WTC11 (cell line): ENCODE measurements around the gene CPEB1. TPM values are rescaled to one million over a fixed set of nuclear protein-coding genes. Genes with fewer than 3 reads are reported as not detected.
A peak's percentile ranks its signal among the peaks of the same experiment; 100 is the strongest.

Source experiments
- AFF4 ChIP-seq: sonication (generic); formaldehyde crosslinking; IDR thresholded peaks from 2 replicates; pipeline ENCODE4 v1.8.1; 2023; ENCODE audit warnings: mild to moderate bottlenecking, missing genetic modification reagents, borderline replicate concordance
- ELF4 ChIP-seq: sonication (generic); formaldehyde crosslinking; IDR thresholded peaks from 2 replicates; pipeline ENCODE4 v1.8.1; 2022; ENCODE audit warnings: low read depth, mild to moderate bottlenecking, moderate library complexity, missing genetic modification reagents
- ESRRA ChIP-seq: sonication (generic); formaldehyde crosslinking; IDR thresholded peaks from 2 replicates; pipeline ENCODE4 v1.8.1; 2022; ENCODE audit warnings: mild to moderate bottlenecking, missing genetic modification reagents, borderline replicate concordance
- ETV6 ChIP-seq: sonication (generic); formaldehyde crosslinking; IDR thresholded peaks from 2 replicates; pipeline ENCODE4 v1.8.1; 2022; ENCODE audit warnings: mild to moderate bottlenecking, missing genetic modification reagents
- GRHL2 ChIP-seq: fragments of 250-450 bp; sonication (Bioruptor Pico); IDR thresholded peaks from 2 replicates; pipeline ENCODE4 v1.8.0; 2022; ENCODE audit warnings: mild to moderate bottlenecking, moderate library complexity; ENCODE audit not compliant: insufficient replicate concordance, severe bottlenecking
- MLX ChIP-seq: sonication (generic); formaldehyde crosslinking; IDR thresholded peaks from 2 replicates; pipeline ENCODE4 v1.8.1; 2023; ENCODE audit warnings: mild to moderate bottlenecking, missing genetic modification reagents, moderate library complexity
- MYBL2 ChIP-seq: sonication (generic); formaldehyde crosslinking; IDR thresholded peaks from 2 replicates; pipeline ENCODE4 v1.8.1; 2023; ENCODE audit warnings: mild to moderate bottlenecking, moderate library complexity, missing genetic modification reagents
- OVOL2 ChIP-seq: fragments of 250-450 bp; sonication (Bioruptor Pico); IDR thresholded peaks from 2 replicates; pipeline ENCODE4 v1.9.0; 2021; ENCODE audit warnings: mild to moderate bottlenecking, borderline replicate concordance
- PRDM15 ChIP-seq: sonication (generic); formaldehyde crosslinking; IDR thresholded peaks from 2 replicates; pipeline ENCODE4 v1.8.0; 2022; ENCODE audit warnings: missing genetic modification reagents
- RELA ChIP-seq: sonication (generic); formaldehyde crosslinking; IDR thresholded peaks from 2 replicates; pipeline ENCODE4 v1.8.1; 2022; ENCODE audit warnings: missing genetic modification reagents, mild to moderate bottlenecking, borderline replicate concordance
- TP53 ChIP-seq: sonication (generic); formaldehyde crosslinking; IDR thresholded peaks from 2 replicates; pipeline ENCODE4 v1.8.1; 2023; ENCODE audit warnings: mild to moderate bottlenecking, missing genetic modification reagents
- ZMAT4 ChIP-seq: fragments of 250-450 bp; sonication (Bioruptor Pico); IDR thresholded peaks from 2 replicates; pipeline ENCODE4 v1.9.0; 2021; ENCODE audit warnings: mild to moderate bottlenecking
- ZNF138 ChIP-seq: sonication (generic); formaldehyde crosslinking; conservative IDR thresholded peaks from 2 replicates; pipeline ENCODE4 v1.8.1; 2022; ENCODE audit warnings: mild to moderate bottlenecking, moderate library complexity, missing genetic modification reagents
- ZNF263 ChIP-seq: sonication (generic); formaldehyde crosslinking; IDR thresholded peaks from 2 replicates; pipeline ENCODE4 v1.8.1; 2022; ENCODE audit warnings: low read depth, mild to moderate bottlenecking, moderate library complexity, missing genetic modification reagents
- ZSCAN18 ChIP-seq: fragments of 250-450 bp; sonication (Bioruptor Pico); IDR thresholded peaks from 2 replicates; pipeline ENCODE4 v2.1.2; 2022; ENCODE audit warnings: mild to moderate bottlenecking, moderate library complexity
- total RNA-seq: library from RNA; stranded (reverse); gene quantifications from 3 replicates; pipeline ENCODE4 v1.2.3, GENCODE V29; 2021
- TF ChIP-seq, protein P1 (sequence below): fragments of 250-450 bp; sonication (Bioruptor Pico); IDR thresholded peaks from 2 replicates; pipeline ENCODE4 v1.8.0; 2021; ENCODE audit warnings: mild to moderate bottlenecking
- TF ChIP-seq, protein P2 (sequence below): sonication (generic); formaldehyde crosslinking; IDR thresholded peaks from 2 replicates; pipeline ENCODE4 v1.8.0; 2023; ENCODE audit warnings: missing genetic modification reagents, mild to moderate bottlenecking, borderline replicate concordance
- TF ChIP-seq, protein P3 (sequence below): fragments of 250-450 bp; sonication (Bioruptor Pico); IDR thresholded peaks from 2 replicates; pipeline ENCODE4 v1.9.0; 2021; ENCODE audit warnings: mild to moderate bottlenecking

The CPEB1 gene
- total RNA-seq, 1 experiment from 2014 or later, result 2.5 TPM

DNA sequence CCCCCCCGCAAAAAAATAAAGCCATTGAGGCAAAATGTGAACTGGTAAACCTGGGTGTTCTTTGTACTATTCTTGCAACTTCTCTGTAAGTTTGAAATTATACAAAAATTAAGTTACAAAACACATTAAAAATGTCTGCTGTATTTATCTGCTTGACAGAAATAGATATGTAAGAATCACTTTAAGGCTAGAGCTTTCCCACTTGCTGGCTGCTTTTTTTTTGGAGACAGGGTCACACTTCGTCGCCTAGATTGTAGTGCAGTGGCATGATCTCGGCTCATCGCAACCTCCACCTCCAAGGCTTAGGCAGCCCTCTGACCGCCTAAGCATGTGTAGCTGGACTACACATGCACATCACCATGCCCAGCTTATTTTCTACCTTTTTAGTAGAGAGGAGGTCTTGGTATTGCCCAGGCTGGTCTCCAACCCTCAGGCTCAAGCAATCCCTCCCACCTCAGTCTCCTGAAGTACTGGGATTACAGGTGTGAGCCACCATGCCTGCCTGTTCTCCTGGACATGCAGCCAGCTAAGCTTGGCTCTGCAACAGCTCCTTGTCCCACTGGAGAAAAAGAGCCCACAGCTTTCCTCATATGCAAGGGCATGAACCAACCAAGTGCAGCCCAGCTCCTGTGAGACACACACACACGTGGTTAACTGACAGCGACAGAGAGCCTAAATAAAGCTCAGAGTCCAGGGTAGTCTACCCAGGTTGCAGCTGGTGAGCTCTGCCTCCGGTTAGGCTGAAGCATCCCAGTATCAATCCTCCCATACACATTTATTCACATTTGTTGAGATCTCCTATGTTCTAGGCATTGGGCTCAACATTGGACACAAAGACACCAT is 111.4 kb downstream of the CPEB1 start (continued):
- TF ChIP-seq MLX (CRISPR knock-in tag), result no peak
- TF ChIP-seq OVOL2, result no peak
- no peak for TF ChIP-seq ZNF138 (CRISPR knock-in tag)
- TF ChIP-seq, protein P1, sequence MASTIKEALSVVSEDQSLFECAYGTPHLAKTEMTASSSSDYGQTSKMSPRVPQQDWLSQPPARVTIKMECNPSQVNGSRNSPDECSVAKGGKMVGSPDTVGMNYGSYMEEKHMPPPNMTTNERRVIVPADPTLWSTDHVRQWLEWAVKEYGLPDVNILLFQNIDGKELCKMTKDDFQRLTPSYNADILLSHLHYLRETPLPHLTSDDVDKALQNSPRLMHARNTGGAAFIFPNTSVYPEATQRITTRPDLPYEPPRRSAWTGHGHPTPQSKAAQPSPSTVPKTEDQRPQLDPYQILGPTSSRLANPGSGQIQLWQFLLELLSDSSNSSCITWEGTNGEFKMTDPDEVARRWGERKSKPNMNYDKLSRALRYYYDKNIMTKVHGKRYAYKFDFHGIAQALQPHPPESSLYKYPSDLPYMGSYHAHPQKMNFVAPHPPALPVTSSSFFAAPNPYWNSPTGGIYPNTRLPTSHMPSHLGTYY, result peak; percentile 90
- no peak for TF ChIP-seq PRDM15 (CRISPR knock-in tag)
- TF ChIP-seq ELF4 (CRISPR knock-in tag), result no peak
- TF ChIP-seq ZMAT4, result no peak
- TF ChIP-seq ESRRA (CRISPR knock-in tag), result no peak
- TF ChIP-seq GRHL2 (CRISPR knock-in tag), result no peak
- TF ChIP-seq MYBL2 (CRISPR knock-in tag), result no peak
- no peak for TF ChIP-seq TP53 (CRISPR knock-in tag)
- TF ChIP-seq, protein P2, sequence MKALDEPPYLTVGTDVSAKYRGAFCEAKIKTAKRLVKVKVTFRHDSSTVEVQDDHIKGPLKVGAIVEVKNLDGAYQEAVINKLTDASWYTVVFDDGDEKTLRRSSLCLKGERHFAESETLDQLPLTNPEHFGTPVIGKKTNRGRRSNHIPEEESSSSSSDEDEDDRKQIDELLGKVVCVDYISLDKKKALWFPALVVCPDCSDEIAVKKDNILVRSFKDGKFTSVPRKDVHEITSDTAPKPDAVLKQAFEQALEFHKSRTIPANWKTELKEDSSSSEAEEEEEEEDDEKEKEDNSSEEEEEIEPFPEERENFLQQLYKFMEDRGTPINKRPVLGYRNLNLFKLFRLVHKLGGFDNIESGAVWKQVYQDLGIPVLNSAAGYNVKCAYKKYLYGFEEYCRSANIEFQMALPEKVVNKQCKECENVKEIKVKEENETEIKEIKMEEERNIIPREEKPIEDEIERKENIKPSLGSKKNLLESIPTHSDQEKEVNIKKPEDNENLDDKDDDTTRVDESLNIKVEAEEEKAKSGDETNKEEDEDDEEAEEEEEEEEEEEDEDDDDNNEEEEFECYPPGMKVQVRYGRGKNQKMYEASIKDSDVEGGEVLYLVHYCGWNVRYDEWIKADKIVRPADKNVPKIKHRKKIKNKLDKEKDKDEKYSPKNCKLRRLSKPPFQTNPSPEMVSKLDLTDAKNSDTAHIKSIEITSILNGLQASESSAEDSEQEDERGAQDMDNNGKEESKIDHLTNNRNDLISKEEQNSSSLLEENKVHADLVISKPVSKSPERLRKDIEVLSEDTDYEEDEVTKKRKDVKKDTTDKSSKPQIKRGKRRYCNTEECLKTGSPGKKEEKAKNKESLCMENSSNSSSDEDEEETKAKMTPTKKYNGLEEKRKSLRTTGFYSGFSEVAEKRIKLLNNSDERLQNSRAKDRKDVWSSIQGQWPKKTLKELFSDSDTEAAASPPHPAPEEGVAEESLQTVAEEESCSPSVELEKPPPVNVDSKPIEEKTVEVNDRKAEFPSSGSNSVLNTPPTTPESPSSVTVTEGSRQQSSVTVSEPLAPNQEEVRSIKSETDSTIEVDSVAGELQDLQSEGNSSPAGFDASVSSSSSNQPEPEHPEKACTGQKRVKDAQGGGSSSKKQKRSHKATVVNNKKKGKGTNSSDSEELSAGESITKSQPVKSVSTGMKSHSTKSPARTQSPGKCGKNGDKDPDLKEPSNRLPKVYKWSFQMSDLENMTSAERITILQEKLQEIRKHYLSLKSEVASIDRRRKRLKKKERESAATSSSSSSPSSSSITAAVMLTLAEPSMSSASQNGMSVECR (CRISPR knock-in tag), result no peak
- TF ChIP-seq, protein P3, sequence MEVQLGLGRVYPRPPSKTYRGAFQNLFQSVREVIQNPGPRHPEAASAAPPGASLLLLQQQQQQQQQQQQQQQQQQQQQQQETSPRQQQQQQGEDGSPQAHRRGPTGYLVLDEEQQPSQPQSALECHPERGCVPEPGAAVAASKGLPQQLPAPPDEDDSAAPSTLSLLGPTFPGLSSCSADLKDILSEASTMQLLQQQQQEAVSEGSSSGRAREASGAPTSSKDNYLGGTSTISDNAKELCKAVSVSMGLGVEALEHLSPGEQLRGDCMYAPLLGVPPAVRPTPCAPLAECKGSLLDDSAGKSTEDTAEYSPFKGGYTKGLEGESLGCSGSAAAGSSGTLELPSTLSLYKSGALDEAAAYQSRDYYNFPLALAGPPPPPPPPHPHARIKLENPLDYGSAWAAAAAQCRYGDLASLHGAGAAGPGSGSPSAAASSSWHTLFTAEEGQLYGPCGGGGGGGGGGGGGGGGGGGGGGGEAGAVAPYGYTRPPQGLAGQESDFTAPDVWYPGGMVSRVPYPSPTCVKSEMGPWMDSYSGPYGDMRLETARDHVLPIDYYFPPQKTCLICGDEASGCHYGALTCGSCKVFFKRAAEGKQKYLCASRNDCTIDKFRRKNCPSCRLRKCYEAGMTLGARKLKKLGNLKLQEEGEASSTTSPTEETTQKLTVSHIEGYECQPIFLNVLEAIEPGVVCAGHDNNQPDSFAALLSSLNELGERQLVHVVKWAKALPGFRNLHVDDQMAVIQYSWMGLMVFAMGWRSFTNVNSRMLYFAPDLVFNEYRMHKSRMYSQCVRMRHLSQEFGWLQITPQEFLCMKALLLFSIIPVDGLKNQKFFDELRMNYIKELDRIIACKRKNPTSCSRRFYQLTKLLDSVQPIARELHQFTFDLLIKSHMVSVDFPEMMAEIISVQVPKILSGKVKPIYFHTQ, result peak; percentile 95
- TF ChIP-seq AFF4 (CRISPR knock-in tag), result no peak
- TF ChIP-seq ZNF263 (CRISPR knock-in tag), result no peak
- no peak for TF ChIP-seq ZSCAN18 (CRISPR knock-in tag)
- no peak for TF ChIP-seq RELA (CRISPR knock-in tag)
- peak; percentile 33; the same call in 1 of the 2 replicates for TF ChIP-seq ETV6 (CRISPR knock-in tag)
